ENCODE data around the gene NEDD8. TPM values are rescaled to one million over a fixed set of nuclear protein-coding genes. Genes with fewer than 3 reads are reported as not detected.
"Not testable (repeated sequence)": the region's sequence is repeated elsewhere in the genome, so short reads cannot be mapped to it uniquely, and the experiment has no call there.

Gene NEDD8
- total RNA-seq, 2 experiments from 2014 or later: 172 to 196 TPM

- not testable (repeated sequence) for H3K4me3 Mint-ChIP-seq
Observed at GRCh38 chr14:24202538-24202937, 29.6 kb downstream of the NEDD8 start.

GRCh38 chr14:24198814-24199524 is 33.2 kb downstream of the NEDD8 start:
- Mint-ChIP-seq H3K36me3 (ENCODE audit: low read depth) (peaks cover 44% of the 10 kb centered on the region), H3K9me3 (peaks cover 7% of the 10 kb centered on the region), H3K4me3 (no peak overlapping the region), H3K27ac (no peak overlapping the region), H3K27me3 (ENCODE audit: low read depth) (no peaks in the 10 kb centered on the region), H3K4me1 (ENCODE audit: low read depth) (peaks cover 44% of the 10 kb centered on the region)
- CTCF ChIA-PET: interaction anchor here (0.6 kb wide), 1 partner anchor 134 kb away, joined by 3 read pairs; no protein-coding TSS in a partner anchor
- intact Hi-C loops (cut with micrococcal nuclease): no loop called here
- no peak for DNase-seq

More at GRCh38 chr14:24202538-24202937, 29.6 kb downstream of the NEDD8 start:
- intact Hi-C loops (cut with micrococcal nuclease); DNase-seq; H3K9me3 Mint-ChIP-seq; H3K27me3 Mint-ChIP-seq (ENCODE audit: low read depth); H3K27ac Mint-ChIP-seq: not testable (repeated sequence)
- H3K36me3 Mint-ChIP-seq (ENCODE audit: low read depth): peaks cover 60% of the 10 kb centered on the region
- peaks cover 32% of the 10 kb centered on the region for H3K4me1 Mint-ChIP-seq (ENCODE audit: low read depth)
- CTCF ChIA-PET: interaction anchor here (0.7 kb wide), 1 partner anchor 40 kb away, joined by 3 read pairs; the partner anchor contains the start of gene TINF2

- CTCF ChIA-PET: interaction anchor here (0.7 kb wide), 1 partner anchor 260 kb away, joined by 3 read pairs; no protein-coding TSS in a partner anchor
- intact Hi-C loops (cut with micrococcal nuclease): no loop called here
Observed at GRCh38 chr14:24197056-24197450, 35.1 kb downstream of the NEDD8 start.

GRCh38 chr14:24196071-24197055 is 35.8 kb downstream of the NEDD8 start:
- Mint-ChIP-seq H3K4me3 (peak overlapping the region; percentile 96), H3K36me3 (ENCODE audit: low read depth) (peaks cover 36% of the 10 kb centered on the region), H3K27me3 (ENCODE audit: low read depth) (no peaks in the 10 kb centered on the region), H3K27ac (peak overlapping the region; percentile 93), H3K4me1 (ENCODE audit: low read depth) (peaks cover 55% of the 10 kb centered on the region), H3K9me3 (no peaks in the 10 kb centered on the region)
- intact Hi-C loops (cut with micrococcal nuclease): no loop called here
- DNase-seq: no peak
- CTCF ChIA-PET: interaction anchor here (0.7 to 2.8 kb wide), 6 partner anchors 17 to 260 kb away, joined by 3 to 10 read pairs (median 4); partner anchors contain the start of genes CHMP4A and TINF2

More at GRCh38 chr14:24197056-24197450, 35.1 kb downstream of the NEDD8 start:
- Mint-ChIP-seq H3K9me3 (no peaks in the 10 kb centered on the region), H3K27ac (no peak overlapping the region), H3K36me3 (ENCODE audit: low read depth) (peaks cover 41% of the 10 kb centered on the region), H3K4me1 (ENCODE audit: low read depth) (peaks cover 53% of the 10 kb centered on the region), H3K27me3 (ENCODE audit: low read depth) (no peaks in the 10 kb centered on the region), H3K4me3 (peak overlapping the region; percentile 96)
- no peak for DNase-seq

- H3K9me3 Mint-ChIP-seq: no peaks in the 10 kb centered on the region
- peaks cover 31% of the 10 kb centered on the region for H3K36me3 Mint-ChIP-seq (ENCODE audit: low read depth)
- H3K4me3 Mint-ChIP-seq: peak within 1 kb of the TSS; percentile 96
- no peaks in the 10 kb centered on the region for H3K27me3 Mint-ChIP-seq (ENCODE audit: low read depth)
- intact Hi-C loops (cut with micrococcal nuclease): loop anchor here (1.0 kb wide), 9 partner anchors 18 to 102 kb away; partner anchors contain the start of genes CHMP4A, EMC9, GMPR2 and IRF9
- CTCF ChIA-PET: interaction anchor here (0.7 to 2.8 kb wide), 8 partner anchors 18 to 236 kb away, joined by 3 to 10 read pairs (median 3); partner anchors contain the start of genes CHMP4A, CIDEB and TINF2
- H3K27ac Mint-ChIP-seq: peak within 1 kb of the TSS; percentile 93
- peak; percentile 89 for DNase-seq
- H3K4me1 Mint-ChIP-seq (ENCODE audit: low read depth): peaks cover 56% of the 10 kb centered on the region
Observed at GRCh38 chr14:24195186-24196070, 36.7 kb downstream of the NEDD8 start, which contains the start of gene TM9SF1. Gene TM9SF1 (minus strand): TSS chr14:24195441. CDS start chr14:24195019, 422 bp downstream.

- Mint-ChIP-seq H3K4me1 (ENCODE audit: low read depth) (peaks cover 58% of the 10 kb centered on the region), H3K9me3 (no peaks in the 10 kb centered on the region), H3K27ac (peak overlapping the region; percentile 93), H3K36me3 (ENCODE audit: low read depth) (peaks cover 30% of the 10 kb centered on the region), H3K27me3 (ENCODE audit: low read depth) (no peaks in the 10 kb centered on the region), H3K4me3 (peak overlapping the region; percentile 96)
- CTCF ChIA-PET: interaction anchor here (0.6 to 2.8 kb wide), 7 partner anchors 18 to 237 kb away, joined by 3 to 10 read pairs (median 4); partner anchors contain the start of genes CHMP4A, CIDEB and TINF2
- DNase-seq: no peak
- intact Hi-C loops (cut with micrococcal nuclease): loop anchor here (1.0 kb wide), 9 partner anchors 18 to 102 kb away; partner anchors contain the start of genes CHMP4A, EMC9, GMPR2 and IRF9
Observed at GRCh38 chr14:24194873-24195185, 37.3 kb downstream of the NEDD8 start.

GRCh38 chr14:24194186-24194872 is 37.8 kb downstream of the NEDD8 start:
- Mint-ChIP-seq H3K4me1 (ENCODE audit: low read depth) (peaks cover 57% of the 10 kb centered on the region), H3K4me3 (peak overlapping the region; percentile 96), H3K27ac (peak overlapping the region; percentile 93), H3K27me3 (ENCODE audit: low read depth) (no peaks in the 10 kb centered on the region), H3K36me3 (ENCODE audit: low read depth) (peaks cover 30% of the 10 kb centered on the region), H3K9me3 (no peaks in the 10 kb centered on the region)
- intact Hi-C loops (cut with micrococcal nuclease): no loop called here
- no peak for DNase-seq
- CTCF ChIA-PET: interaction anchor here (0.6 to 2.8 kb wide), 6 partner anchors 48 to 237 kb away, joined by 3 to 10 read pairs (median 4); partner anchors contain the start of genes CIDEB and TINF2

GRCh38 chr14:24192933-24193332 is 39.2 kb downstream of the NEDD8 start:
- H3K27ac Mint-ChIP-seq: no peak overlapping the region
- no peak for DNase-seq
- H3K36me3 Mint-ChIP-seq (ENCODE audit: low read depth): peaks cover 22% of the 10 kb centered on the region
- intact Hi-C loops (cut with micrococcal nuclease): no loop called here
- H3K4me1 Mint-ChIP-seq (ENCODE audit: low read depth): peaks cover 54% of the 10 kb centered on the region
- H3K27me3 Mint-ChIP-seq (ENCODE audit: low read depth): no peaks in the 10 kb centered on the region
- H3K4me3 Mint-ChIP-seq: no peak overlapping the region
- no peaks in the 10 kb centered on the region for H3K9me3 Mint-ChIP-seq
- CTCF ChIA-PET: interaction anchor here (0.5 to 2.3 kb wide), 2 partner anchors 70 to 104 kb away, joined by 3 to 5 read pairs; no protein-coding TSS in a partner anchor

- H3K27me3 Mint-ChIP-seq (ENCODE audit: low read depth): no peaks in the 10 kb centered on the region
- peaks cover 16% of the 10 kb centered on the region for H3K36me3 Mint-ChIP-seq (ENCODE audit: low read depth)
- intact Hi-C loops (cut with micrococcal nuclease): no loop called here
- no peak overlapping the region for H3K4me3 Mint-ChIP-seq
- DNase-seq: no peak
- no peak overlapping the region for H3K27ac Mint-ChIP-seq
- no peaks in the 10 kb centered on the region for H3K9me3 Mint-ChIP-seq
- H3K4me1 Mint-ChIP-seq (ENCODE audit: low read depth): peaks cover 59% of the 10 kb centered on the region
- CTCF ChIA-PET: interaction anchor here (0.7 to 1.0 kb wide), 2 partner anchors 10 to 98 kb away, joined by 3 read pairs; no protein-coding TSS in a partner anchor
Observed at GRCh38 chr14:24190416-24190815, 41.8 kb downstream of the NEDD8 start.

GRCh38 chr14:24189460-24189859 is 42.7 kb downstream of the NEDD8 start:
- H3K36me3 Mint-ChIP-seq (ENCODE audit: low read depth): peaks cover 19% of the 10 kb centered on the region

More at GRCh38 chr14:24189460-24189859, 42.7 kb downstream of the NEDD8 start:
- CTCF ChIA-PET: interaction anchor here (0.7 to 1.9 kb wide), 3 partner anchors 29 to 201 kb away, joined by 3 to 13 read pairs (median 3); partner anchors contain the start of genes DHRS4L2, IRF9 and LTB4R
- no peak overlapping the region for H3K4me3 Mint-ChIP-seq
- peak overlapping the region; percentile 78 for H3K27ac Mint-ChIP-seq
- peaks cover 52% of the 10 kb centered on the region for H3K4me1 Mint-ChIP-seq (ENCODE audit: low read depth)
- DNase-seq: no peak
- H3K9me3 Mint-ChIP-seq: no peaks in the 10 kb centered on the region
- no peaks in the 10 kb centered on the region for H3K27me3 Mint-ChIP-seq (ENCODE audit: low read depth)
- intact Hi-C loops (cut with micrococcal nuclease): loop anchor here (2.0 kb wide), 1 partner anchor 253 kb away; the partner anchor contains the start of gene SDR39U1

Data from activated naive CD4-positive, alpha-beta T cell treated with anti-CD3 and anti-CD28 coated beads for 36 hours (primary cell).